Sigmoid colon (tissue), 7 donors: ENCODE measurements around the gene ANO2. TPM values are rescaled to one million over a fixed set of nuclear protein-coding genes. Genes with fewer than 3 reads are reported as not detected.

ENCODE experiments used
- DNase-seq: peaks from one replicate; pipeline ENCODE4 v3.0.0-alpha.2; 2019
- H3K27ac ChIP-seq, 4 donors: fragments of 200-600 bp; sonication (generic); one replicate each; pipeline ENCODE4 v1.5.1; 2016 to 2019; ENCODE audit warnings: mild to moderate bottlenecking in 1 of 4
- H3K27me3 ChIP-seq, 3 donors: fragments of 200-600 bp; sonication (generic); one replicate each; pipeline ENCODE4 v1.5.1; 2019; ENCODE audit warnings: mild to moderate bottlenecking in 1 of 3
- H3K36me3 ChIP-seq, 4 donors: fragments of 200-600 bp; sonication (generic); one replicate each; pipeline ENCODE4 v1.5.1; 2016 to 2019
- H3K4me1 ChIP-seq, 4 donors: fragments of 200-600 bp; sonication (generic); one replicate each; pipeline ENCODE4 v1.5.1; 2017 to 2019
- H3K4me3 ChIP-seq, 4 donors: fragments of 200-600 bp; sonication (generic); one replicate each; pipeline ENCODE4 v1.5.1; 2017 to 2019; ENCODE audit warnings: mild to moderate bottlenecking in 2 of 4, moderate library complexity in 1 of 4
- H3K9me3 ChIP-seq, 4 donors: fragments of 200-600 bp in 3 of 4; sonication (generic) in 3 of 4; one replicate each; pipeline versions ENCODE4 v1.5.1 to v1.6.1; 2013 to 2019
- CTCF ChIP-seq, 4 experiments: fragments of 450-650 bp in 3 of 4; fragments of 200-600 bp in 1 of 4; IDR thresholded peaks; one replicate each; pipeline ENCODE4 v1.5.1; 2016 to 2019; ENCODE audit warnings: antibody characterized with exemption in 4 of 4, mild to moderate bottlenecking in 3 of 4, moderate library complexity in 2 of 4
- EP300 ChIP-seq, 4 donors: sonication (generic); formaldehyde crosslinking; IDR thresholded peaks; one replicate each; pipeline ENCODE4 v1.6.1; 2017; ENCODE audit warnings: antibody characterized with exemption in 4 of 4
- POLR2A ChIP-seq, 2 donors: fragments of 450-650 bp; IDR thresholded peaks; one replicate each; pipeline ENCODE4 v1.6.1; 2016; ENCODE audit warnings: antibody characterized with exemption in 2 of 2, mild to moderate bottlenecking in 2 of 2, moderate library complexity in 2 of 2
- POLR2AphosphoS5 ChIP-seq, 4 donors: sonication (generic); formaldehyde crosslinking; IDR thresholded peaks; one replicate each; pipeline ENCODE4 v1.6.1; 2017; ENCODE audit warnings: antibody characterized with exemption in 4 of 4
- WGBS, 2 donors: extraction: QIAGEN DNeasy Blood & Tissue Kit; methylation state at CpG; one replicate each; pipeline ENCODE4 v1.1.7; 2013; 5-methylcytosine and 5-hydroxymethylcytosine counted together
- intact Hi-C: fragments of 100-400 bp; cut with DNase I; formaldehyde crosslinking; loops from one replicate; pipeline ENCODE4 v1.15.1; 2023
- polyA plus RNA-seq, 3 donors: library from polyadenylated mRNA; stranded (reverse); fragments of 200-250 nt; gene quantifications; one replicate each; pipeline ENCODE4 v1.2.3, GENCODE V29; 2013
- total RNA-seq, 4 donors: library from RNA; depleted of rRNA; stranded (reverse); fragments of >200 nt; gene quantifications; one replicate each; pipeline ENCODE4 v1.1.0, GENCODE V29; 2016
- donor health status: healthy with polysubstance abuse.
- donor health status: Bipolar disorder and iron deficiency.
- donor health status: healthy.

The ANO2 gene
- total and polyA plus RNA-seq, 7 donors = 0.46 to 4.3 (median 1.8) TPM; not detected in 1

- Histone ChIP-seq H3K27me3 (no peaks in the 10 kb centered on the region), H3K4me3 (no peak overlapping the region), H3K4me1 (no peaks in the 10 kb centered on the region), H3K9me3 (no peaks in the 10 kb centered on the region), H3K36me3 (no peaks in the 10 kb centered on the region), H3K27ac (no peak overlapping the region)
- WGBS, 2 donors = 80 to 92% methylated on average over 4 of the region's 4 CpGs
- TF ChIP-seq CTCF (IDR thresholded peaks at IDR 0.05) = no peak
- no peak for TF ChIP-seq POLR2AphosphoS5 (IDR thresholded peaks at IDR 0.05)
- TF ChIP-seq EP300 (IDR thresholded peaks at IDR 0.05) = no peak
- TF ChIP-seq POLR2A (IDR thresholded peaks at IDR 0.05) = no peak
- no peak for DNase-seq
- intact Hi-C loops = no loop called here
These were observed 161.7 kb downstream of the ANO2 start for GRCh38 chr12:5783289-5783920.

- Histone ChIP-seq H3K36me3 (no peaks in the 10 kb centered on the region), H3K4me3 (no peak overlapping the region), H3K9me3 (no peaks in the 10 kb centered on the region), H3K27ac (no peak overlapping the region), H3K27me3 (no peaks in the 10 kb centered on the region), H3K4me1 (no peaks in the 10 kb centered on the region)
- WGBS, 2 donors = 49 to 72% methylated on average over 8 of the region's 8 CpGs
- no peak for DNase-seq
- intact Hi-C loops = no loop called here
- TF ChIP-seq POLR2AphosphoS5 (IDR thresholded peaks at IDR 0.05) (no peak), POLR2A (IDR thresholded peaks at IDR 0.05) (no peak), EP300 (IDR thresholded peaks at IDR 0.05) (no peak), CTCF (IDR thresholded peaks at IDR 0.05) (no peak)
These were observed 164.5 kb downstream of the ANO2 start for GRCh38 chr12:5780536-5780935.

- Histone ChIP-seq H3K4me3 (no peak overlapping the region), H3K36me3 (no peaks in the 10 kb centered on the region), H3K9me3 (no peaks in the 10 kb centered on the region), H3K27me3 (no peaks in the 10 kb centered on the region), H3K27ac (no peak overlapping the region), H3K4me1 (no peaks in the 10 kb centered on the region)
- intact Hi-C loops = no loop called here
- 90 to 93% methylated on average over 5 of the region's 5 CpGs for WGBS, 2 donors
- TF ChIP-seq CTCF (IDR thresholded peaks at IDR 0.05) (no peak), POLR2A (IDR thresholded peaks at IDR 0.05) (no peak), EP300 (IDR thresholded peaks at IDR 0.05) (no peak), POLR2AphosphoS5 (IDR thresholded peaks at IDR 0.05) (no peak)
- no peak for DNase-seq
These were observed 165.7 kb downstream of the ANO2 start for GRCh38 chr12:5779401-5779800.

- intact Hi-C loops = no loop called here
- TF ChIP-seq POLR2AphosphoS5 (IDR thresholded peaks at IDR 0.05) (no peak), POLR2A (IDR thresholded peaks at IDR 0.05) (no peak), EP300 (IDR thresholded peaks at IDR 0.05) (no peak), CTCF (IDR thresholded peaks at IDR 0.05) (no peak)
- Histone ChIP-seq H3K27ac (no peak overlapping the region), H3K4me3 (no peak overlapping the region), H3K36me3 (no peaks in the 10 kb centered on the region), H3K9me3 (no peaks in the 10 kb centered on the region), H3K27me3 (no peaks in the 10 kb centered on the region), H3K4me1 (no peaks in the 10 kb centered on the region)
- no peak for DNase-seq
These were observed 166.2 kb downstream of the ANO2 start for GRCh38 chr12:5778821-5779220.

GRCh38 chr12:5777451-5777850, 167.6 kb downstream of the ANO2 start:
- no peak for DNase-seq
- Histone ChIP-seq H3K27ac (no peak overlapping the region), H3K36me3 (no peaks in the 10 kb centered on the region), H3K9me3 (no peaks in the 10 kb centered on the region), H3K4me3 (no peak overlapping the region), H3K4me1 (no peaks in the 10 kb centered on the region), H3K27me3 (no peaks in the 10 kb centered on the region)
- intact Hi-C loops = no loop called here
- TF ChIP-seq POLR2AphosphoS5 (IDR thresholded peaks at IDR 0.05) = no peak
- TF ChIP-seq CTCF (IDR thresholded peaks at IDR 0.05) = no peak
- no peak for TF ChIP-seq EP300 (IDR thresholded peaks at IDR 0.05)
- TF ChIP-seq POLR2A (IDR thresholded peaks at IDR 0.05) = no peak
- 71 to 80% methylated on average over 3 of the region's 3 CpGs for WGBS, 2 donors
